ENCODE measurements around the gene ZSCAN2.
"Not testable (repeated sequence)": the region's sequence is repeated elsewhere in the genome, so short reads cannot be mapped to it uniquely, and the experiment has no call there.

ZSCAN2 gene

GRCh38 chr15:84582583-84583157 lies 18.1 kb upstream of the ZSCAN2 start:
- no peaks in the 10 kb centered on the region for H3K27me3 ChIP-seq
- no peak overlapping the region for H3K4me3 ChIP-seq
- H3K36me3 ChIP-seq = no peaks in the 10 kb centered on the region
- peaks cover 7% of the 10 kb centered on the region for H3K4me1 ChIP-seq
- no peak for TF ChIP-seq Cebpa-rat (IDR thresholded peaks at IDR 0.05)
- H3K9me3 ChIP-seq = no peaks in the 10 kb centered on the region
- H3K27ac ChIP-seq = no peak overlapping the region
- no peaks in the 10 kb centered on the region for H4K20me1 ChIP-seq
- no peak overlapping the region for H3K9ac ChIP-seq
- no peak overlapping the region for H3K4me2 ChIP-seq

GRCh38 chr15:84583921-84584320 lies 16.9 kb upstream of the ZSCAN2 start:
- H3K4me3 ChIP-seq, H3K27ac ChIP-seq, H3K9me3 ChIP-seq, H3K27me3 ChIP-seq, H3K36me3 ChIP-seq, H3K9ac ChIP-seq, H3K4me2 ChIP-seq, H4K20me1 ChIP-seq: not testable (repeated sequence)
- peaks cover 12% of the 10 kb centered on the region for H3K4me1 ChIP-seq

- H3K36me3 ChIP-seq = no peaks in the 10 kb centered on the region
- no peak overlapping the region for H3K4me2 ChIP-seq
- H3K4me3 ChIP-seq = no peak overlapping the region
- no peak overlapping the region for H3K27ac ChIP-seq
- H3K27me3 ChIP-seq = no peaks in the 10 kb centered on the region
- peaks cover 7% of the 10 kb centered on the region for H3K4me1 ChIP-seq
- no peaks in the 10 kb centered on the region for H4K20me1 ChIP-seq
- TF ChIP-seq Cebpa-rat (IDR thresholded peaks at IDR 0.05) = no peak
- no peaks in the 10 kb centered on the region for H3K9me3 ChIP-seq
- H3K9ac ChIP-seq = no peak overlapping the region
Observed at GRCh38 chr15:84586696-84587095, 14.1 kb upstream of the ZSCAN2 start.

- no peaks in the 10 kb centered on the region for H3K27me3 ChIP-seq
- H3K9me3 ChIP-seq = 0 out of 2 replicates have a peak, but pooled peaks cover 1% of the 10 kb centered on the region
- no peak overlapping the region for H3K27ac ChIP-seq
- H3K9ac ChIP-seq = no peak overlapping the region
- H3K4me1 ChIP-seq = peaks cover 5% of the 10 kb centered on the region; the same call in 1 of the 2 replicates
- H3K4me3 ChIP-seq = no peak overlapping the region
- peak overlapping the region; percentile 60 for H3K4me2 ChIP-seq
- TF ChIP-seq Cebpa-rat (IDR thresholded peaks at IDR 0.05) = no peak
- no peaks in the 10 kb centered on the region for H3K36me3 ChIP-seq
- H4K20me1 ChIP-seq = no peaks in the 10 kb centered on the region
Observed at GRCh38 chr15:84588053-84588874, 12.5 kb upstream of the ZSCAN2 start.

- H3K36me3 ChIP-seq = no peaks in the 10 kb centered on the region
- H4K20me1 ChIP-seq = no peaks in the 10 kb centered on the region
- 0 out of 2 replicates have a peak, but pooled peaks cover 6% of the 10 kb centered on the region for H3K9me3 ChIP-seq
- no peak overlapping the region for H3K9ac ChIP-seq
- TF ChIP-seq Cebpa-rat (IDR thresholded peaks at IDR 0.05) = no peak
- no peak overlapping the region for H3K27ac ChIP-seq
- H3K4me2 ChIP-seq = no peak overlapping the region
- H3K4me3 ChIP-seq = no peak overlapping the region
- H3K27me3 ChIP-seq = no peaks in the 10 kb centered on the region
- peaks cover 17% of the 10 kb centered on the region for H3K4me1 ChIP-seq
Observed at GRCh38 chr15:84590406-84590805, 10.4 kb upstream of the ZSCAN2 start.

GRCh38 chr15:84591815-84592214 lies 9.0 kb upstream of the ZSCAN2 start:
- no peaks in the 10 kb centered on the region for H3K27me3 ChIP-seq

GRCh38 chr15:84594617-84595290 lies 6.1 kb upstream of the ZSCAN2 start:
- Histone ChIP-seq H3K4me3 (no peak overlapping the region), H3K27ac (no peak overlapping the region), H3K27me3 (no peaks in the 10 kb centered on the region), H4K20me1 (no peaks in the 10 kb centered on the region), H3K9ac (no peak overlapping the region), H3K4me1 (peaks cover 42% of the 10 kb centered on the region), H3K4me2 (no peak overlapping the region), H3K36me3 (no peaks in the 10 kb centered on the region), H3K9me3 (0 out of 2 replicates have a peak, but pooled peaks cover 14% of the 10 kb centered on the region)
- no peak for TF ChIP-seq Cebpa-rat (IDR thresholded peaks at IDR 0.05)

More at GRCh38 chr15:84591815-84592214, 9.0 kb upstream of the ZSCAN2 start:
- Histone ChIP-seq H3K36me3 (no peaks in the 10 kb centered on the region), H3K4me3 (no peak overlapping the region), H3K27ac (no peak overlapping the region), H3K9me3 (0 out of 2 replicates have a peak, but pooled peaks cover 14% of the 10 kb centered on the region), H3K4me1 (peaks cover 24% of the 10 kb centered on the region), H4K20me1 (no peaks in the 10 kb centered on the region), H3K9ac (no peak overlapping the region), H3K4me2 (no peak overlapping the region)
- TF ChIP-seq Cebpa-rat (IDR thresholded peaks at IDR 0.05) = no peak

GRCh38 chr15:84595660-84596059 lies 5.1 kb upstream of the ZSCAN2 start:
- Histone ChIP-seq H3K4me1 (peaks cover 49% of the 10 kb centered on the region), H3K4me2 (no peak overlapping the region), H3K27me3 (no peaks in the 10 kb centered on the region), H3K9ac (no peak overlapping the region), H4K20me1 (no peaks in the 10 kb centered on the region), H3K36me3 (no peaks in the 10 kb centered on the region), H3K9me3 (0 out of 2 replicates have a peak, but pooled peaks cover 14% of the 10 kb centered on the region), H3K27ac (no peak overlapping the region; the same call in 1 of the 2 replicates), H3K4me3 (no peak overlapping the region)
- TF ChIP-seq Cebpa-rat (IDR thresholded peaks at IDR 0.05) = no peak

- H3K4me1 ChIP-seq = peaks cover 56% of the 10 kb centered on the region
- H3K4me3 ChIP-seq = no peak overlapping the region
- no peak overlapping the region for H3K4me2 ChIP-seq
- H3K27me3 ChIP-seq = no peaks in the 10 kb centered on the region
- 0 out of 2 replicates have a peak, but pooled peaks cover 14% of the 10 kb centered on the region for H3K9me3 ChIP-seq
- peaks cover 5% of the 10 kb centered on the region for H4K20me1 ChIP-seq
- TF ChIP-seq Cebpa-rat (IDR thresholded peaks at IDR 0.05) = no peak
- no peak overlapping the region for H3K9ac ChIP-seq
- no peak overlapping the region for H3K27ac ChIP-seq
- no peaks in the 10 kb centered on the region for H3K36me3 ChIP-seq
Observed at GRCh38 chr15:84597296-84597695, 3.5 kb upstream of the ZSCAN2 start.

- peak overlapping the region; percentile 96 for H3K27ac ChIP-seq
- H3K36me3 ChIP-seq = peaks cover 1% of the 10 kb centered on the region; the same call in 1 of the 2 replicates
- H3K9me3 ChIP-seq = 0 out of 2 replicates have a peak, but pooled peaks cover 13% of the 10 kb centered on the region
- TF ChIP-seq Cebpa-rat (IDR thresholded peaks at IDR 0.05) = no peak
- H3K4me1 ChIP-seq = peaks cover 65% of the 10 kb centered on the region
- peak overlapping the region; percentile 94 for H3K4me2 ChIP-seq
- peak overlapping the region; percentile 71 for H3K9ac ChIP-seq
- peaks cover 15% of the 10 kb centered on the region for H4K20me1 ChIP-seq
- peak overlapping the region; percentile 43 for H3K4me3 ChIP-seq
- H3K27me3 ChIP-seq = no peaks in the 10 kb centered on the region
Observed at GRCh38 chr15:84598250-84598649, 2.6 kb upstream of the ZSCAN2 start.

All from BLaER1 (cell line).